ENCODE measurements around the gene HIVEP3.

GRCh38 chr1:41795205-41795762 is 123.4 kb downstream of the HIVEP3 start:
- TF ChIP-seq CTCF (IDR thresholded peaks at IDR 0.05; ENCODE audit: insufficient read depth, low read length) (no peak), POLR2AphosphoS5 (IDR thresholded peaks at IDR 0.05; ENCODE audit: low read depth) (no peak), REST (IDR thresholded peaks at IDR 0.05; ENCODE audit: insufficient replicate concordance, low read depth) (no peak), GABPA (IDR thresholded peaks at IDR 0.05; ENCODE audit: low read depth) (no peak), SPI1 (IDR thresholded peaks at IDR 0.05; ENCODE audit: borderline replicate concordance, low read depth) (no peak)
